SK-N-SH (cell line): ENCODE measurements around the gene ADRB2. TPM values are rescaled to one million over a fixed set of nuclear protein-coding genes. Genes with fewer than 3 reads are reported as not detected.

Source experiments
- CTCF ChIA-PET: fragments of 300-600, 350-600 bp; formaldehyde crosslinking; extraction: SDS; loops from one replicate; lab custom pipeline; 2021; lab: Yijun Ruan, JAX
- POLR2A ChIA-PET: fragments of 350-600 bp; sonication (Branson Sonifier 250); formaldehyde crosslinking; extraction: SDS; loops from one replicate; lab custom pipeline; 2020; ENCODE audit warnings: antibody characterized with exemption, inconsistent platforms; lab: Yijun Ruan, JAX
- DNase-seq: peaks from one replicate; pipeline ENCODE4 v3.0.0; 2012
- H2AFZ ChIP-seq: fragments of 200-600 bp; sonication (generic); 2 replicates; pipeline ENCODE4 v1.8.1; 2016; ENCODE audit warnings: antibody characterized with exemption, mild to moderate bottlenecking, low read depth
- H3F3A ChIP-seq: fragments of 200-600 bp; sonication (generic); replicated peaks from 2 replicates; pipeline ENCODE3; 2016; ENCODE audit warnings: antibody characterized with exemption, mild to moderate bottlenecking; ENCODE audit not compliant: insufficient read depth
- H3K27ac ChIP-seq, 2 experiments: fragments of 200-500 bp in 1 of 2; fragments of 200-600 bp in 1 of 2; sonication (Bioruptor generic) in 1 of 2; sonication (generic), shearing (Covaris generic) in 1 of 2; 2 replicates each; pipeline versions ENCODE4 v1.5.1 to v1.6.1; 2014 to 2016; ENCODE audit warnings: low read depth in 2 of 2, inconsistent platforms in 1 of 2, low read length in 1 of 2, mild to moderate bottlenecking in 1 of 2, mixed read lengths in 1 of 2
- H3K27me3 ChIP-seq: fragments of 200-600 bp; sonication (generic), shearing (Covaris generic); 2 replicates; pipeline ENCODE4 v1.6.1; 2016; ENCODE audit warnings: mixed run types; ENCODE audit not compliant: insufficient read depth
- H3K36me3 ChIP-seq, 2 experiments: fragments of 200-500 bp in 1 of 2; fragments of 200-600 bp in 1 of 2; sonication (Bioruptor generic) in 1 of 2; sonication (generic) in 1 of 2; replicated peaks in 1 of 2; 2 replicates each; pipeline versions ENCODE3 to v1.5.1; 2014 to 2016; ENCODE audit warnings: low read length in 1 of 2, mild to moderate bottlenecking in 1 of 2; ENCODE audit not compliant: insufficient read depth in 2 of 2, control insufficient read depth in 1 of 2
- H3K4me1 ChIP-seq, 2 experiments: fragments of 200-500 bp in 1 of 2; fragments of 200-600 bp in 1 of 2; sonication (Bioruptor generic) in 1 of 2; sonication (generic), shearing (Covaris generic) in 1 of 2; 2 replicates each; pipeline versions ENCODE4 v1.5.1 to v1.6.1; 2014 to 2016; ENCODE audit warnings: low read depth in 1 of 2, low read length in 1 of 2, mixed run types in 1 of 2; ENCODE audit not compliant: insufficient read depth in 2 of 2, control insufficient read depth in 1 of 2
- H3K4me2 ChIP-seq: fragments of 200-600 bp; sonication (generic), shearing (Covaris generic); 2 replicates; pipeline ENCODE4 v1.6.1; 2017; ENCODE audit warnings: mixed run types
- H3K4me3 ChIP-seq, 2 experiments: fragments of 200-500 bp in 1 of 2; fragments of 200-600 bp in 1 of 2; sonication (Bioruptor generic) in 1 of 2; sonication (generic), shearing (Covaris generic) in 1 of 2; 2 replicates each; pipeline versions ENCODE4 v1.5.1 to v1.8.1; 2014 to 2016; ENCODE audit warnings: low read depth in 2 of 2, inconsistent platforms in 1 of 2, low read length in 1 of 2, mild to moderate bottlenecking in 1 of 2, mixed read lengths in 1 of 2, moderate library complexity in 1 of 2
- H3K79me2 ChIP-seq: fragments of 200-600 bp; sonication (generic); 2 replicates; pipeline ENCODE4 v1.8.1; 2017; ENCODE audit warnings: mild to moderate bottlenecking; ENCODE audit not compliant: insufficient read depth
- H3K9ac ChIP-seq: fragments of 200-600 bp; sonication (generic); 2 replicates; pipeline ENCODE4 v1.6.1; 2017; ENCODE audit warnings: mixed run types
- H3K9me2 ChIP-seq: fragments of 200-600 bp; sonication (generic); 2 replicates; pipeline ENCODE4 v1.6.1; 2017; ENCODE audit warnings: mixed run types
- H3K9me3 ChIP-seq: fragments of 200-600 bp; sonication (generic); 2 replicates; pipeline ENCODE4 v1.6.1; 2017; ENCODE audit warnings: mixed run types, mild to moderate bottlenecking, moderate library complexity
- H4K20me1 ChIP-seq: fragments of 200-600 bp; sonication (generic); 2 replicates; pipeline ENCODE4 v1.6.1; 2017; ENCODE audit warnings: mild to moderate bottlenecking, mixed run types; ENCODE audit not compliant: insufficient read depth
- CHD2 ChIP-seq: fragments of 150-350 bp; IDR thresholded peaks from 2 replicates; pipeline ENCODE4 v1.6.1; 2018; ENCODE audit warnings: low read length; ENCODE audit not compliant: partially characterized antibody
- EP300 ChIP-seq, 2 experiments: IDR thresholded peaks; 2 replicates each; pipeline versions ENCODE4 v1.4.0 to v1.6.1; 2012; ENCODE audit warnings: borderline replicate concordance in 1 of 2, low read depth in 1 of 2, low read length in 1 of 2
- EZH2phosphoT487 ChIP-seq: fragments of 200-600 bp; sonication (generic); IDR thresholded peaks from 2 replicates; pipeline ENCODE4 v1.6.1; 2017; ENCODE audit warnings: low read depth, mixed run types, mild to moderate bottlenecking, antibody characterized with exemption, moderate library complexity, borderline replicate concordance
- FOSL2 ChIP-seq: IDR thresholded peaks from 2 replicates; pipeline ENCODE4 v1.4.0; 2012; ENCODE audit warnings: low read depth, mild to moderate bottlenecking, moderate library complexity, borderline replicate concordance
- FOXJ3 ChIP-seq: sonication (generic); formaldehyde crosslinking; IDR thresholded peaks from 2 replicates; pipeline ENCODE4 v1.5.1; 2020; ENCODE audit warnings: mild to moderate bottlenecking, missing genetic modification reagents
- GATA2 ChIP-seq: sonication (generic); formaldehyde crosslinking; IDR thresholded peaks from 2 replicates; pipeline ENCODE4 v1.5.0; 2020; ENCODE audit warnings: mild to moderate bottlenecking, missing genetic modification reagents
- JUND ChIP-seq: IDR thresholded peaks from 2 replicates; pipeline ENCODE4 v1.4.0; 2012
- MEF2A ChIP-seq: IDR thresholded peaks from 2 replicates; pipeline ENCODE4 v1.4.0; 2012; ENCODE audit warnings: low read depth, borderline replicate concordance
- MXI1 ChIP-seq: IDR thresholded peaks from 2 replicates; pipeline ENCODE4 v1.6.1; 2012; ENCODE audit warnings: mild to moderate bottlenecking, low read depth, low read length, improper control_type of control experiment
- NRF1 ChIP-seq: IDR thresholded peaks from 2 replicates; pipeline ENCODE4 v1.6.1; 2012; ENCODE audit warnings: low read depth, mild to moderate bottlenecking, low read length
- RAD21 ChIP-seq: IDR thresholded peaks from 2 replicates; pipeline ENCODE4 v1.6.1; 2012; ENCODE audit warnings: mild to moderate bottlenecking, low read length
- RFX5 ChIP-seq: IDR thresholded peaks from 2 replicates; pipeline ENCODE4 v1.6.1; 2012; ENCODE audit warnings: mild to moderate bottlenecking, improper control_type of control experiment, low read length
- SMC3 ChIP-seq: IDR thresholded peaks from 2 replicates; pipeline ENCODE4 v1.6.1; 2012; ENCODE audit warnings: low read depth, low read length, improper control_type of control experiment
- YY1 ChIP-seq: IDR thresholded peaks from 2 replicates; pipeline ENCODE4 v1.4.0; 2012; ENCODE audit warnings: low read depth, mild to moderate bottlenecking
- WGBS: methylation state at CpG from one replicate; pipeline ENCODE4 v1.1.6; 2017; ENCODE audit warnings: low lambda C conversion rate; 5-methylcytosine and 5-hydroxymethylcytosine counted together
- polyA plus RNA-seq, 3 experiments: library from polyadenylated mRNA; depleted of rRNA; stranded (reverse); fragments of >200 nt; gene quantifications; 2 replicates each; pipeline ENCODE4 v1.2.3, GENCODE V29; 2012
- TF ChIP-seq, protein P1 (sequence below): IDR thresholded peaks from 2 replicates; pipeline ENCODE4 v1.4.0; 2012; ENCODE audit warnings: low read depth, borderline replicate concordance
- TF ChIP-seq, protein P2 (sequence below): IDR thresholded peaks from 2 replicates; pipeline ENCODE4 v1.4.0; 2012; ENCODE audit warnings: low read depth
- TF ChIP-seq, protein P3 (sequence below): fragments of 150-350 bp; IDR thresholded peaks from 2 replicates; pipeline ENCODE4 v1.6.1; 2016; ENCODE audit warnings: mild to moderate bottlenecking, low read depth, low read length
- TF ChIP-seq, protein P4 (sequence below): IDR thresholded peaks from 2 replicates; pipeline ENCODE4 v1.6.1; 2012; ENCODE audit warnings: mild to moderate bottlenecking, low read depth, low read length, moderate library complexity

Gene ADRB2
- polyA plus RNA-seq, 1 of the 3 experiments (the other 2 are of a cell fraction): 1.0 TPM

DNA sequence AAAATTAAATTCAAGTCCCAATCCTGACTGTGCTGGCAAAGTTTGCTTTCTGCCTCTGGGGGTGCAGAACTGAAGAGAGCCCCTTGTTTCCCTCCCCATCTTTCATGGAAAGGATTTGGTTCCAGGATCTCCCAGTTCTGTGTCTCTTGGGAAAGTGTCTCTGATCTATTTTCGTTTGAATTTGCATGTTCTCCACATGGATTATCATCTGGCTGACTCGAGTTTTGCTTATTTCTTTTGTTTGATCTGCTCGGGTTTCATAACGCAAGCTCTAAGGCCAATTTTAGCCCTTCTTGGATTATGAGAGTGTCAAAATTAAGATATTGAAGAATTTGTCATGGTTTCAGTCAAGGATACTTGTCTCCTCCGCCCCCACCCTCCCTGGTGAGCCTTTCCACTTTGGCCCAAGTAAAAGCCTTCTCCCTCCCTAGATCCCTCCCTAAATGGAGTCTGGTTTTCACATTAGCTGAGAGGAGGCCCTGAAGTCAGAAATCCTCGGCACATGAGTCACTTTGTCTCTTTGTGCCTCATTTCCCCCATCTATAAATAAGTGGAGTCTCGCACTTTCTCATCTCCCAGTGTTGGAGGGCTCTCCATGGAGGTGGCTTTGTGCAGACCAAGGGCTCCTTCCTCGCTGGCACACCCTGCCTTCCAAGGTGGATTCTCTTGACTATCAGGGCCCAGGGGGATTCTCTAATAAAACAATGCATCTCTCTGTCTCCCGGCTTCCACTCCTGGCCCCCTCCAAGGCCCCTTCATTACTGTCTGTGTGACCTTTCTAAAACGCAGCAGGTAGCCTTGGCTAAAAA, 17.3 kb downstream of the ADRB2 start:
- H3K27me3 ChIP-seq: no peaks in the 10 kb centered on the region
- H3K9me2 ChIP-seq: no peaks in the 10 kb centered on the region
- H3K4me3 ChIP-seq: no peak overlapping the region
- WGBS: 66% methylated on average over 10 of the region's 10 CpGs
- H3K9ac ChIP-seq: no peak overlapping the region
- CTCF ChIA-PET: interaction anchor here (0.9 to 1.3 kb wide), 3 partner anchors 38 to 271 kb away, joined by 3 to 4 read pairs (median 3); no protein-coding TSS in a partner anchor
- H3K27ac ChIP-seq: peak overlapping the region in 1 of 2 experiments; percentile 17; a peak in 2 of 4 replicates
- H3K36me3 ChIP-seq: no peaks in the 10 kb centered on the region
- DNase-seq: no peak
- peaks cover 0 to 11% of the 10 kb centered on the region in 2 experiments; a peak in 2 of 4 replicates for H3K4me1 ChIP-seq
- no peaks in the 10 kb centered on the region for H4K20me1 ChIP-seq
- H3K79me2 ChIP-seq: no peaks in the 10 kb centered on the region
- TF ChIP-seq YY1 (no peak), JUND (0 out of 2 replicates have a peak, but pooled peaks have one; percentile 4), EP300 (IDR thresholded peaks at IDR 0.05; ENCODE audit: borderline replicate concordance in 1 of 2, low read depth in 1 of 2, low read length in 1 of 2) (no peak), SMC3 (no peak), GATA2 (CRISPR knock-in tag) (no peak), MEF2A (no peak)
- TF ChIP-seq, all 33 proteins: peak for 1
- H3K9me3 ChIP-seq: no peaks in the 10 kb centered on the region
- H3K4me2 ChIP-seq: peak overlapping the region; percentile 25; the same call in 1 of the 2 replicates
- peak overlapping the region; percentile 64 for H2AFZ ChIP-seq
- POLR2A ChIA-PET: no interaction called here
- H3F3A ChIP-seq: no peaks in the 10 kb centered on the region

DNA sequence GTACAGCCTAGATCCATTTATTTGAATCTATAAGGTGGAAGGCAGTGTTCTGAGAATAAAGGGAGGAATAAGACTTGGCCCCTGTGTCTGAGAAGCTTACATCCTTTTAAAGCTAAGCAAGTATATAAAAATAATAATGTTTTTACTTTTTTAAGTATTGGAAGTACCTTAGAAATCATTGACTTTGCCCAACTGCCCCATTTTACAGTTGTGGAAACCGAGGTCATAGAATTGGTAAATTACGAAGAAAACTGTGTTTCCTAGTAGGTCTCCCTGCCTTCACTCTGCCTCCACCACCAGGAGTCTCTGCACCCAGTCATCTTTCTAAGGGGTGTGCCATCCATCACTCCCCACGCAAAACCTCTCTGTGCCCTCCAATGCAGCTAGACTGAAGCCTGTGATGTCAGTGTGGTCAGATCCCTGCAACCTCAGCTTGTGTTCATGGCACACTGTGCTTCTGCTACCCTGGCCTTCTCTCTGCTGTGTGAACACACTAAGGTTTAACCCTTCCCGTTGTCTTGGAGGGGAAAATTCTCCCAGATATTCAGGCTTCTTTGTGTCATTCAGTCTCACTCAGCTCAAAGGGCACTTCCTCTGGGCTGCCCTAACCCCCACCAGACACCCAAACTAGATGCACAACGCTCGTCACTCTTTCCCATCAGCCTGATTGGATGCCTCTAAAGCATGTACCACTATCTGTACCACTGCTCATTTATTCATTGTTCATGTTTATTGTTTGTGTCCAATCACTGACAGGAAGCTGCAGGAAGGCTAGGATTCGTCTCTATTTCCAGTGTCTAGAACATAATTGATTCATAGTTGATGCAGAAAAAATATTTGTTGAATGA, 18.2 kb downstream of the ADRB2 start:
- no peaks in the 10 kb centered on the region for H3F3A ChIP-seq
- H3K9me3 ChIP-seq: no peaks in the 10 kb centered on the region
- H3K9me2 ChIP-seq: no peaks in the 10 kb centered on the region
- H3K27ac ChIP-seq: no peak overlapping the region; a peak in 1 of 4 replicates
- ChIA-PET POLR2A (no interaction called here), CTCF (interaction anchor here (0.9 to 1.2 kb wide), 2 partner anchors 39 to 114 kb away, joined by 3 read pairs; no protein-coding TSS in a partner anchor)
- no peaks in the 10 kb centered on the region for H3K27me3 ChIP-seq
- H2AFZ ChIP-seq: no peak overlapping the region
- WGBS: 86% methylated on average over 7 of the region's 7 CpGs
- no peak overlapping the region for H3K9ac ChIP-seq
- H3K4me3 ChIP-seq: no peak overlapping the region
- DNase-seq: no peak
- H3K36me3 ChIP-seq: no peaks in the 10 kb centered on the region
- H3K79me2 ChIP-seq: no peaks in the 10 kb centered on the region
- no peaks in the 10 kb centered on the region for H4K20me1 ChIP-seq
- peaks cover 0 to 11% of the 10 kb centered on the region in 2 experiments; a peak in 2 of 4 replicates for H3K4me1 ChIP-seq
- H3K4me2 ChIP-seq: no peak overlapping the region
- TF ChIP-seq GATA2 (CRISPR knock-in tag) (no peak), CHD2 (no peak), SMC3 (no peak), MXI1 (no peak), YY1 (no peak), RAD21 (no peak), EP300 (IDR thresholded peaks at IDR 0.05; ENCODE audit: borderline replicate concordance in 1 of 2, low read depth in 1 of 2, low read length in 1 of 2) (no peak), RFX5 (no peak), FOXJ3 (CRISPR knock-in tag) (no peak), EZH2phosphoT487 (no peak), NRF1 (no peak), FOSL2 (no peak)
- TF ChIP-seq, protein P1, sequence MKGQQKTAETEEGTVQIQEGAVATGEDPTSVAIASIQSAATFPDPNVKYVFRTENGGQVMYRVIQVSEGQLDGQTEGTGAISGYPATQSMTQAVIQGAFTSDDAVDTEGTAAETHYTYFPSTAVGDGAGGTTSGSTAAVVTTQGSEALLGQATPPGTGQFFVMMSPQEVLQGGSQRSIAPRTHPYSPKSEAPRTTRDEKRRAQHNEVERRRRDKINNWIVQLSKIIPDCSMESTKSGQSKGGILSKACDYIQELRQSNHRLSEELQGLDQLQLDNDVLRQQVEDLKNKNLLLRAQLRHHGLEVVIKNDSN: no peak
- TF ChIP-seq, protein P2, sequence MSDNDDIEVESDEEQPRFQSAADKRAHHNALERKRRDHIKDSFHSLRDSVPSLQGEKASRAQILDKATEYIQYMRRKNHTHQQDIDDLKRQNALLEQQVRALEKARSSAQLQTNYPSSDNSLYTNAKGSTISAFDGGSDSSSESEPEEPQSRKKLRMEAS: no peak
- TF ChIP-seq, protein P3, sequence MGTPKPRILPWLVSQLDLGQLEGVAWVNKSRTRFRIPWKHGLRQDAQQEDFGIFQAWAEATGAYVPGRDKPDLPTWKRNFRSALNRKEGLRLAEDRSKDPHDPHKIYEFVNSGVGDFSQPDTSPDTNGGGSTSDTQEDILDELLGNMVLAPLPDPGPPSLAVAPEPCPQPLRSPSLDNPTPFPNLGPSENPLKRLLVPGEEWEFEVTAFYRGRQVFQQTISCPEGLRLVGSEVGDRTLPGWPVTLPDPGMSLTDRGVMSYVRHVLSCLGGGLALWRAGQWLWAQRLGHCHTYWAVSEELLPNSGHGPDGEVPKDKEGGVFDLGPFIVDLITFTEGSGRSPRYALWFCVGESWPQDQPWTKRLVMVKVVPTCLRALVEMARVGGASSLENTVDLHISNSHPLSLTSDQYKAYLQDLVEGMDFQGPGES: no peak
- TF ChIP-seq, protein P4, sequence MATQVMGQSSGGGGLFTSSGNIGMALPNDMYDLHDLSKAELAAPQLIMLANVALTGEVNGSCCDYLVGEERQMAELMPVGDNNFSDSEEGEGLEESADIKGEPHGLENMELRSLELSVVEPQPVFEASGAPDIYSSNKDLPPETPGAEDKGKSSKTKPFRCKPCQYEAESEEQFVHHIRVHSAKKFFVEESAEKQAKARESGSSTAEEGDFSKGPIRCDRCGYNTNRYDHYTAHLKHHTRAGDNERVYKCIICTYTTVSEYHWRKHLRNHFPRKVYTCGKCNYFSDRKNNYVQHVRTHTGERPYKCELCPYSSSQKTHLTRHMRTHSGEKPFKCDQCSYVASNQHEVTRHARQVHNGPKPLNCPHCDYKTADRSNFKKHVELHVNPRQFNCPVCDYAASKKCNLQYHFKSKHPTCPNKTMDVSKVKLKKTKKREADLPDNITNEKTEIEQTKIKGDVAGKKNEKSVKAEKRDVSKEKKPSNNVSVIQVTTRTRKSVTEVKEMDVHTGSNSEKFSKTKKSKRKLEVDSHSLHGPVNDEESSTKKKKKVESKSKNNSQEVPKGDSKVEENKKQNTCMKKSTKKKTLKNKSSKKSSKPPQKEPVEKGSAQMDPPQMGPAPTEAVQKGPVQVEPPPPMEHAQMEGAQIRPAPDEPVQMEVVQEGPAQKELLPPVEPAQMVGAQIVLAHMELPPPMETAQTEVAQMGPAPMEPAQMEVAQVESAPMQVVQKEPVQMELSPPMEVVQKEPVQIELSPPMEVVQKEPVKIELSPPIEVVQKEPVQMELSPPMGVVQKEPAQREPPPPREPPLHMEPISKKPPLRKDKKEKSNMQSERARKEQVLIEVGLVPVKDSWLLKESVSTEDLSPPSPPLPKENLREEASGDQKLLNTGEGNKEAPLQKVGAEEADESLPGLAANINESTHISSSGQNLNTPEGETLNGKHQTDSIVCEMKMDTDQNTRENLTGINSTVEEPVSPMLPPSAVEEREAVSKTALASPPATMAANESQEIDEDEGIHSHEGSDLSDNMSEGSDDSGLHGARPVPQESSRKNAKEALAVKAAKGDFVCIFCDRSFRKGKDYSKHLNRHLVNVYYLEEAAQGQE: no peak
